ENCODE results near the gene ISCA2. TPM values are rescaled to one million over a fixed set of nuclear protein-coding genes. Genes with fewer than 3 reads are reported as not detected.
"Not testable (repeated sequence)": the region's sequence is repeated elsewhere in the genome, so short reads cannot be mapped to it uniquely, and the experiment has no call there.

Gene ISCA2, protein sequence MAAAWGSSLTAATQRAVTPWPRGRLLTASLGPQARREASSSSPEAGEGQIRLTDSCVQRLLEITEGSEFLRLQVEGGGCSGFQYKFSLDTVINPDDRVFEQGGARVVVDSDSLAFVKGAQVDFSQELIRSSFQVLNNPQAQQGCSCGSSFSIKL
- polyA plus RNA-seq (ENCODE audit: insufficient read length in 4 of 4): 10 to 100 TPM; 44.1 to 47.4 (median 46.2) TPM

DNA sequence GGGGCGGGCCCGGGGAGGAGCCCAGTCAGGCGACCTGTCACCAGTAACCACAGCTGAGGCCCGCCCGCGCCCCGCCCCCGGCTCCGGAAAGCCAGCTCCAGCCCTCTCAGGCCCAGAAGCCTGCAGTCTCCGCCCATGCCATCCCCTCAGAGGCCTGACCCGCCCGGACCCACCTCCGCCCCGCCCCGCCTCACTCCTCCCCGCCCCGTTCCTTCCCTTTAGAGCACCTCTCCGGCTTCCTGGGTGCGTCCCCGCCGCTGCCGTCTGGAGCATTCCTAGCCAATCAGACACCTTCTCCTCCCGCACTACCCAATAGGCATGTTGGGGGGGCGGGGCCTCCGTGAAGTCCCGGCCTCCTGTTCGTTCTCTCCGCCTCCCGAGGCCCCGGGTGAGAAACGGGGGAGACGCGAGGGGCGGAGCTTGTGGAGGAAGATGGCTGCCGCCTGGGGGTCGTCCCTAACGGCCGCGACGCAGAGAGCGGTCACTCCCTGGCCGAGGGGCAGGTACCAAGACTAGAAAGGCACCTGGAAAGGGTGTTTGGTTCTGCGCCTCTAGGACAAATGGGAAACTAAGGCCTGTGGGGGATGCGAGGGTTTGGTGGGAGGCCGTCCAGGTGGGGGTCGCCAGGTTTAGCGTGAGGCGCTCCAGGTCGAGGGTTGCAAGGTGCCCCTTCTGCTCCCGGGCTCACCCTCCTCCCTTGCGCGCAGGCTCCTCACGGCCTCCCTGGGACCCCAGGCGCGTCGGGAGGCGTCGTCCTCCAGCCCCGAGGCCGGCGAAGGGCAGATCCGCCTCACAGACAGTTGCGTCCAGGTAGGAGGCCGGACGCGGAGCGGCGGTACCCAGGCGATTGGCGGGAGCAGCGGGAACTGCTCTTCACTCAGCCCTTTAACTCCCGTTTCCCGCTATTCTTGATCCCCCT, at the start of gene ISCA2:
TSS of gene ISCA2 (plus strand) at position 423 of the 919 bp plus-strand sequence. CDS start at position 433, 10 bp downstream.
- peak; percentile 94 to 98 (median 97) for DNase-seq (ENCODE audit: low read depth in 4 of 4, low spot score in 3 of 4)

DNA sequence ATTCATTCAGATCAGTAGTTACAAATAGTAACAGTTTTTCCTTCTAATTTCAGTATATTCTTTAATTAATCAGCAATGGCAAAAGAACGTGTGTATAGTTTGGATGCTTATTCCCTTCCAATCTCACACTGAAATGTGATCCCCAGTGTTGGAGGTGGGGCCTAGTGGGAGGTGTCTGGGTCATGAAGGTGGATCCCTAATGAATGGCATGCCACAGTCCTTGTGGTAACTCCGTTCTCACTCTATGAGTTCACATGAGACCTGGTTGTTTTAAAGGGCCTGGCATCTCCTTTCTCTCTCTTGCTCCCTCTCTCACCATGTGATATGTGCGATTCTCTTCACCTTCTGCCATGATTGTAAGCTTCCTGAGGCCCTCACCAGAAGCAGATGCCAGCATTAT, 48.7 kb upstream of the ISCA2 start:
- DNase-seq (ENCODE audit: low read depth in 4 of 4, low spot score in 3 of 4): no peak

DNA sequence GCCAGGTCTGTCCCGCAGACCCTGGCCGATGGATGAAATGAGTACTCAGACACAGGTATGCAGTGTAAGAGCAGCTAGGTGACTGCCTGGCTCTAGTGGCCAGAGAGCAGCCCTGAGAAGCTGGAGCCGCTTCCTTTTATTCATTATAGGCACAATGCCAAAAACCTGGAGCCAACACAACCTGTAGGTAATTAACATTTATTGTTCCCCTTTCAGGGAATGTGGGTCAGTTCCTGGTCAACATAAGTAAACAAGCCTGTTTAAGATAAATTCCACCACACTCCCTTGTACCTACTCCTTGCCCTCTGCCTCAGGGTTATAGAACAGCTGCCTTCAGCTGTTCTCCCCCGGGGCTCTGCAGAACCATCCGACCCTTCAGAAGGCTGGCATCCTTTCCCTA, 39.2 kb upstream of the ISCA2 start:
- DNase-seq (ENCODE audit: low read depth in 4 of 4, low spot score in 3 of 4): not testable (repeated sequence)

DNA sequence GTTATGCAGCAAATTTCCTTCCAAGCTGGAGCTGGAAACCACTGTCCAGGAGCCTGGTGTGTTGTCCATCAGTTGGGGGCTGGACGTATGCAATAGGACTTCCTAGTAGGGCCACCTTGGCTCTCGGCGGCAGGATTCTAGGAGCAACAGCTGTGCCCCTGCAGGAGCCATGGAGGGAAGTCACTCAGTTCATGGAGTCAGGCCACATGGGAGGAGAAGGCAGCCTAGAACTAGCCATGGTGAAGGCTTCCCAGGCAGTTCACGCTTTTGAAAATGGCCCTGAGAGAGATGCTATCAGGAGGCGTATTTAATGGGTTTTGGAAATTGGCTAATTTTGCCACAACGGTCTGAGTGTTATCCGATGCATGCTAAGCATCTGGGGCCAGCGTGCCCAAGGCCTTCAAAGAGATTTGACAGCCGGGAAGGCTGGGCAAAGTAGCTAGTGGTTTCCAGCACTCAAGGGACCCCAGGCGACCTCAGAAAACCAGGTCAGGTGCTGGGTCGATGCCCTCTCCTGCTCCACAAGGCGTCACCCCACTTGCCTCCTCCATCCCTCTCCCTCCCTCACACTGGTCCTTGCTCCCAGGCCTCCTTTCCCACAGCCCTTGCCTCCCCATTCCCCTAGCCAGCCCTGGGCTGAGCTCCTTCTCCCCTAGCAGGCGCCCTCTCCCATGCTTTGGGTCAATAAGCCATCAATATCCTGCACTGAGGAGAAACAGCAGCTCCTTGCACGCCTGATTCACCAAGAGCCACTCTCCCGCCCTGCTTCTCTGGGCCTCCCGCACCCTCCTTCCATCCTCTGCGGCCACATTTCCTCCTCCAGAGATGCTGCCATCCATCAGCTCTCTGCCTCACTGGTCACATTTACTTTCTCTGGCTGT, 36.6 kb upstream of the ISCA2 start:
- DNase-seq (ENCODE audit: low read depth in 4 of 4, low spot score in 3 of 4): no peak

DNA sequence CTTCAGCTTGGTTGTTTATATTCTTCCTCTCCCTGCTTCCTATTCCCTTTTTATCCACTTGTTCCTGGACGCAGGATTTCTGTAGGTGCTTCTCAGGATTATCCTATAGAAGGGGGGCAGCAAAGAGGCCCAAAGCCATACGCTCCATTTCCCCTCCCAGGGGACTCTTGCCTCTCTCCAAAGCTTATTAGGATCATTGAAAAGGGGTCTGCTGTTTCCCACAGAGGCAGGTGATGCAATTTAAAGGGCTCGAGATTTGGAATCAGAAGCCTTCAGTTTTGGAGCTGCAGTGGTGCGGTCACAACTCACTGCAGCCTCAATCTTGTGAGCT, 36.0 kb upstream of the ISCA2 start:
- no peak for DNase-seq (ENCODE audit: low read depth in 4 of 4, low spot score in 3 of 4)

DNA sequence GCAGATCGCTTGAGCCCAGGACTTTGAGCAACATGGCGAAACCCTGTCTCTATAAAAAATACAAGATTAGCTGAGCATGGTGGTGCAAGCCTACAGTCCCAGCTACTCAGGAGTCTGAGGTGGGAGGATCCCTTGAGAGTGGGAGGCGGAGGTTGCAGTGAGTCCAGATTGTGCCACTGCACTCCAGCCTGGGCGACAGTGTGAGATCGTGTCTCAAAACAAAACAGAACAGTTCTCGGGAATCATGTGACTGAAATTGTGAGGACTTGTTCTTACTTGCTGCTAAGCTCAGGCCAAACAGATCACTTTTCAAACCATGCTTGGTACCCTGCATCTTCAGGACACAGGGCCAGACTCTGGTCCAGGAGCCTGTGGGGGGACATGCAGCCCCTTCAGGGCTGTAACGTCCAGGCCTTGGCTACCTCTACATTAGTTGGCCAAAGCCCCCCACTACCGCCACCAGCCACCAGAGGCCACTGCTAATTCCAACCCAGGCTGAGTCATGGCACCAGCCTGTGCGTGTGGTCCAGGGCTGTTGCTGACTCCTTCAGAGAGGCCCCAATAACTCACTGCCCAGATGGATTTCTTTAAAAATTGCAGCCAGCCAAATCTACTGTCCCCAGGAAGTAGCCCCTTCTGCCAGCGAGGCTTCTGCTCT, 34.1 kb upstream of the ISCA2 start:
- no peak for DNase-seq (ENCODE audit: low read depth in 4 of 4, low spot score in 3 of 4)

DNA sequence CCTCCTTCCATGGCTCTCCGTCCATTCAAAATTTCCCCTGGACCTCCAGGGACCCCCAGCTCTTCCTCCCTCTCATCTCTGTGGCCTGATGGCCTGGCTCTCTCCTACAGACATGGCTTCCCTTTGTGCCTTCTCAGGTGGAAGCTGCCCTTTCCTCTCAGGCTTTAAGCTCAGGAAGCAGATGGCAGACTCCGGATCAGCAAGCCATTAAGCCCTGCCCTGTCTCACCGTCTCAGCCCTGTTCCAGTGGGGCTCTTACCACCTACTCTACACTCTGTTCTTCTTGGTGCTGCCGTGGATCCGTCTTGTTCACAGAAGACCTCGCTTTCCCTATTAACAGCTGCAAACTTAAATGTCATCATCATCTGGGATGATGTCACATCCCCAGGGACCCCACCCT, 33.6 kb upstream of the ISCA2 start:
- DNase-seq (ENCODE audit: low read depth in 4 of 4, low spot score in 3 of 4): no peak

DNA sequence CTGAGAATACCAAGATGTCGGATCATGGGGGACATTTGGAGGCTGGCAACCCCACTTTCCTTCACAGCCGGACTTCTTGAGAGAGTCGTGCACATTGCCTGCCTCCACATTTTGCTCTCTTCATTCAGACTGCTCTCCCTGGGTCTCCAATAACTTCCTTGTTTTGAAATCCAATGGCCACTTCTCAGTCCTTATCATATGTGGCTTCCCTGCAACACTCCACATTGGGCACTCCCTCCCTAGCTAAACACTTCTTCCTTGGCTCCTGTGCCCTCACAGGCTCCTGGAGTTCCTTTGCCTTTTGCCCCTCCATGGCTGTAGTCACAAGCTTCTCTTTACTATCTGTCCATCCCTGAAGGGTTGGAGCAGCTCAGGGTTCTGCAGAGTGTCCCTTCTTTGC, 30.6 kb upstream of the ISCA2 start:
- no peak for DNase-seq (ENCODE audit: low read depth in 4 of 4, low spot score in 3 of 4)

DNA sequence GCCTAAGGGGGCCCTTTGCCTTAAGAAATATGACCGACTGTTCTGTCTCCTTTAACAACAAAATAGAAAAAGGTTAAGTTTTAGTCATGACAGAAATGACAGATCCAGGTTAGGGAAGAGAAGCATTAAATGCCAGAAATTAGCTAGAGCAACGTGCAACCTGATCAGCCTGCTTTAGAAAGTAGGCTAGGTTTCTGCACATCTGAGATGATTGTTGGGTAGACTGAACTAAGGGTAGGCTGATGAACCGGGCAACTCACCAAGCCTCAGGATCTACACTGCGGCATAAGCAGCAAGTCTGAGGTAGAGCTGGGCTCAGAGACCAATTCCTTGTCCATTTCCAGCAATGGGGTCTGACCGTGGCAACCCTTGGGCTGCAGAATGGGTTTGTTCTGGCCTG, 29.9 kb upstream of the ISCA2 start:
- DNase-seq (ENCODE audit: low read depth in 4 of 4, low spot score in 3 of 4): no peak

DNA sequence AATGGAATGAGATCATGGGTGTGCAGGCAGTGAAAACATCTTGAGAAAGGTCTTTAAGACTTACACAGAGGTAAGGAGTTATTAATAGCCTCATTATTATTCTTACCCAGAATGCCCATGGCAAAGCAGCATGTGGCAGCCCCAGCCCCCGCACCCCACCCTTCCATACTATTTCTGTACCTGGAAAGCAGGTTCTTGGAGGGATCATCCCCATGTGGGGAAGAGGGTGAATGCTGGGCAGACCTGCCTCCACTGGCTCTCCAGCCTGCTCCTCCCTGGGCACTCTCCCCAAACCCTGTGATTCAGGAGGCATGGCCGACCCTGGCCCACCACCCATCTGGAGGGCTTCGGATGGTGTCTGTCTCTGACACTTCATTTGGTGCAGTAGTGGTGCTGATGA, 28.8 kb upstream of the ISCA2 start:
- DNase-seq (ENCODE audit: low read depth in 4 of 4, low spot score in 3 of 4): no peak

DNA sequence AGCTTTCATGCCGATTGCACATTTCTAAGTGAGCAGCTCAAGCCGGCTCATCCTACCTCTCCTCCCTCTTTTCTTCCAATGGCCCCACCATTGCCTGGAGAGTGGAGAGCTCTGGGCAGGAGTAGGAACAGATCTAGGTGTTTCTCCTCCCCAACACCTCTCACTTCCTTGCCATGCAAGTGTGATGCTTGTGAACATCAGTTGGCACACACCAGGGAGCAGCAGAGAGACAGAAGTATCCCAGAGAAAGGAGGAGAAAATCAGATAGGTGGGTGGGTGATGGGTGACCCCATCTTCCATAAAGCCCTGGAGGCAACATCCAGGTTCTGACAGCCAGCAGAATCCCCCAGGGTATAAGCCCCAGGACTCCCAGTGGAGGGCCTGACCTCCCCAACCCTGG, 28.2 kb upstream of the ISCA2 start:
- DNase-seq (ENCODE audit: low read depth in 4 of 4, low spot score in 3 of 4): no peak

DNA sequence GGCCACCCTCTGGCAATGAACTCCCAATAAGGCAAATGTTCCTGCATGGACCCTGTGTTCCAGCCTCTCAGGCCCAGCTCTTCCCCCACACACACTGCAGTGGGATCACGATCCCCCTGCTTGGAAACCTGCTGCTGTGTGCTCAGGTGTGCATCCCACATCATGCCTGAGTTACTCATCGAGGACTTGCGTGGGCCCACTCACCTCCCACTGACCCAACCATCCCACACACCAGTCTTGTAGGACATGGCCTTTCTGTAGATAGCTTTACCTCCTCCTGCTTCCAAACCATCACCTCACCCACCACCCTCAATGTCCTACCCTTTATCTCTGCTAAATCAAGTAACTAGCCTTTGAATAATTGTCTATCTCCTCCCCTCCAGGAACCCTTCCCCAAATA, 25.1 kb upstream of the ISCA2 start:
- no peak for DNase-seq (ENCODE audit: low read depth in 4 of 4, low spot score in 3 of 4)

DNA sequence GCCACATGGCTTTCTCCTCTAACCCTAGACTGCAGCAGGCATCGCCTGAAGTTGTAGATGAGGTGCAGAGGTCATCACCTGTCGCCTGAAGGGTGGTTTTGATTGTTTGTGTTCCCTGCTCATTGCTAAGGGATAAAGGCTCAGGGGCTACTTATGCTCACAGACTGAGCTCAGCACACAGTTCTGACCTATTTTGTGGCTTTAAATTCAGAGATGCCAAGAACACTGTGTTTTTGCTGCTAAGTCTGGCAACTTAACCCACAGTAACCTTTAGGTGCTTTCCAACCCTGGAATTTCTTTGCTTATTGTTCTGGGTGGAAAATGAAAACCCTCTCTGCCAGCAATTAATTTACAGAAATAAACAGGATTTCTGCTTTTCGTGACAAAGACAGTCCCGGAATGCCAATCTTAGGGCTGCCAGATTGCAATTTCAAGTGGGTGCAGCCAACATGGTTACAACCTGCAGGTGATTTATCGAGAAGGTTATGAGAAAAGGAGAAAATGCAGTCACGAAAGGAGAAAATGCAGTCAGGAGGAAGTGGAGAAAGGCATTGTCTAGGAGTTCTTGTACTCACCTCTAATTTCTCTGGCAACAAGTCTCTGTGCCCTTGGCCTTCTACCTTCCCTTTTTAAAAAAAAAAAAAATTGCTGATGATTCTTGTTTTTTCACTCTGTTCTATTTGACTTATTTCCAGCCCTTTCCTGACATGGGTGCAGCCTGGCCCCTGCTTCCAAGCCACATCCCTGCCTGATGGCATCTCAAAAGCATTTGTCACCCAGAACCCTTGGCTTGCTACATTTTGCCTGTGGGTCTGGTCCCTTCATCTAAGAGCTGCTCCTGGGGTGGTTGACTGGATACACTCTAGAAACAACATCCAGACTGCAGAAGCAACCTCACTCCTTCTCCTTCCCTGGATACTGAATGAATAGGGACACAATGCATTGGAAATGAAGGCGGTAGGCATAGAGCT, 23.7 kb upstream of the ISCA2 start:
- DNase-seq (ENCODE audit: low read depth in 4 of 4, low spot score in 3 of 4): no peak

DNA sequence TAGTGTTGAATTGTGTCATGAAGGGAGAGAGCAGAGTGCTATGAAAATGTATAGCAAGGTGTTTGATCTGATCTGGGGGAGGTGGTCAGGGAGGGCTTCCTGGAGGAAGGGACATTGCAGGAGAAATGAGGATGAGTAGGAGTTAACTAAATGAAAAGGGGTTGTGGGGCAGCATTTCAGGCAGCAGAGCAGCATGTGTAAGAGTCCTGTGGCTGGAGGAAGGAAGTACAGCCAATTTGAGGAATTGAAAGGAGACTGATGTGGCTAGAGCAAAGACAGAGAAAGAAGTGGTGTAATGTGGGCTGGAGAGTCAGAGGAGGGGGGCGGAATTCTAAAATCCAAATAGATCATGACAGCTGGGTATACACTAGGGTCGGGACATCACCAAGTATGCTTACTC, 21.0 kb upstream of the ISCA2 start:
- no peak for DNase-seq (ENCODE audit: low read depth in 4 of 4, low spot score in 3 of 4)

DNA sequence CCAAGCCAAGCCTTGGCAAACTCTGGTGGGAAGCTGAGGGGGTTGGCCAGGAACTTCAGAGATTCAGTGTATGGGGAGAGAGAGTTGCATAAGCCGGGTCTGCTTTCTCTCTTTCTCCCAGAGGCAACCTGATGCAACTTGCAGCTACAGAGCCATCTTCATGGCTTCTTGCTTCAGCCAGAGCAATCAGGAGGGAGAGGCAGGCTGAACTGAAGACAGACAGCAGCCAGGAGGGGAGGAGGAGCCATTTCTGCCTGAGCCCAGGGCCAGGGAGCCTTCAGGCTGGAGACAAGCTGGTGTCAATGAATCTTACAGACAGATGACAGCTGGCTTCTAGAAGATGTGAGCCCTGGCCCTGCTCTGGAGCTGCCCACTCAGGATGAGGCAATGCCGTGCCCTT, 19.2 kb upstream of the ISCA2 start:
- DNase-seq (ENCODE audit: low read depth in 4 of 4, low spot score in 3 of 4): no peak

DNA sequence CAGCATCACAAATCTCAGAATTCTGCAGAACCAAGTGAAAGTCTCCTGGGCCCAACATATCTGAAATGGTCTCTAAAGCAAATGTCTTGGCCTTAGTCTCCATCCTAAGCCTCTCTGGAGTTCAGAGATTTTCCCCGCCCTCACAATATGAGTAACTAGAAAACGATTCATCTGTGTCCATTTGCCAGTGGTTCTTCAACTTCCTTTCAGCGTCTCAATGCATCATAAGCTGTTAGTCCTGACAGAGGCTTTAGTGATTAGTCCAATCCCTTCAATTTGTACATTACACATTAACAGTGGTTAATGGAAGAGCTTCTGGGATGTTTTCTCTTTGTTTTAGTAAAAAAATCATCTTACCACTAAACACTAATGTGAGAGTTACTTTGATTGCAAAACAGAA, 17.9 kb upstream of the ISCA2 start:
- DNase-seq (ENCODE audit: low read depth in 4 of 4, low spot score in 3 of 4): no peak

DNA sequence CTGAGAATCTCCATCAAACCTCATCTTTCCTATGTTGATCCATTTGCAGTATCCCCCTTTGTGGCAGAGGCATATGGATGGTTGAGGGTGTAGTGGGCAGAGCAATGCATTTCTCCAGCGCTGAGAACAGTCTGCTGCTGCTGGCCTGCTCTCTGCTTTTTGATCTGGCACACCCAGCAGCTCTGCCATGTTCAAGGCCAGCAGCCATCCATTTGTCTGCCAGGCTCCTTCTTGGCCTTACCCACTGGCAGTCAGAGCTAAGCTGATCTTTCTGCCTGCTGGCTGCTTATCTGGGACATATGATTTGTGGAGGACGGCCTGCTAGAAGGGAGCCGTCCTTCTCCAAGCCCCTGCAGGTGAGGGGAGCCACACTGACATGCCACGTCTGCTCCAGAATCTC, 17.5 kb upstream of the ISCA2 start:
- DNase-seq (ENCODE audit: low read depth in 4 of 4, low spot score in 3 of 4): no peak

DNA sequence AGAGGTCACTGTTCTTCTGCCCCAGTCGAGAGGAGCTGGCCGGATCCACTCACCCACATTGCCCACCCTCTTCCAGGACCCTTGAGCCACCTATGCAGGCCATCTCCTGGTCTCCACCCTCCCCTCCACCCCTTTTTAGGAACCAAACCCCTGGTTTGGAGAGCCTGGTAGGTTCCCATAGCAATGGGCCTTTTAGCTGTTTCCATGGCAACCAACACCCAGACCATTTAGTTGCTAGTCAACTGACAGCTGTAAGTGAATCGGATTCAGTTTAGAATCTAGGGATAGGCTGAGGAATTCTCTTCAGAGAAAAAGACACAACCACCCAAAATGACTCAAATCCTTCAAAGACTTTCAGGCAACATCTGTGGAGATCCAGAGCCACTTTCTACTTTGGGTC, 17.0 kb upstream of the ISCA2 start:
- DNase-seq (ENCODE audit: low read depth in 4 of 4, low spot score in 3 of 4): no peak

DNA sequence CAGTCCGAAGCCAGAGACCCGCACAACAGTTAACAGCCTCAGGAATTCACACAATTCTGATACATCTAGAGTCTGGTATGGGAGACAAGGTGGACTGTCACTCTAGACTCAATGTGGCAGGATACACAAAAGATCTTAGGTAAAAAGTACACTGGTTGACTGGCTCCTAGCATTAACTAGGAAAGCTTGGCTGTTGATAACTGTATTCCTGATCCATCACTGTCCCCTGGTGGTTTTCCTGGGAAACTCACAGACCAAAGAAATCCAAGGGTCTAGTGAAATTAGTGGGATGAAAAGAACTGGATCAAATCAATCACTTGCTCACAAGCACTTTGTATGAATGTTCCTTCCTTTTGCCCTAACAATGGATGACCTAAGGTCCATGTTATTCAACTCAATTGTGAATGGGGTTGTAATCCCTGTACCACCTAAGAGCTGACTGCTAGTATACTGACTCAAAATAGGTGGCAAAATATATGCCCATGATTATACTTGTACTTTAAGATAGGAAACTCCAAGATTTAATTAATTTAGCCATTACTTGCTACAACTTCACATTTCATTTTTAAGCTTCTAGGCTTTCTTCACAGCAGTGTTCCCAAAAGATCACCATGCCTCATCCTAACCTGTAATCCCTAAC, 14.4 kb upstream of the ISCA2 start:
- peak in 1 of 4 donors; percentile 17 for DNase-seq (ENCODE audit: low read depth in 4 of 4, low spot score in 3 of 4)

Measured in right renal pelvis (tissue), 4 donors.